ENCODE measurements around the gene OR6T1.

DNA sequence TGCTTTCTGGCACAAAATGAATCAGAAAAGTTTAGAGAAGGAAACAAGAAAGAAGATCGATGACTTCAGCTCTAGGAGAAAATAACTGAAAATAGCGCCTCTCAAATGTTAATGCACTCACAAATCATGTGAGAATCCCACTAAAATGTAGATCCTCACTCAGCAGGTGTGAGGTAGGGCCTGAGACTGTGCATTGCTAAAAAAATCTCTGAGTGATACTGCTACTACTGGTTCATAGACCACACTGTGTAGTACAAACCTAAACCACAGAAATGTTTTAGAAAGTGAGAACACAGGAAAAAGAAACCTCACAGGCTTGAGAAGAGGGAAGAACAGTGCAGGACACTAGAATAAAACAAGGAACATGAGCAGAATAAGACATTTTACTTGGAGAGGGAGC, 39.7 kb downstream of the OR6T1 start:
- TF ChIP-seq, protein P1, sequence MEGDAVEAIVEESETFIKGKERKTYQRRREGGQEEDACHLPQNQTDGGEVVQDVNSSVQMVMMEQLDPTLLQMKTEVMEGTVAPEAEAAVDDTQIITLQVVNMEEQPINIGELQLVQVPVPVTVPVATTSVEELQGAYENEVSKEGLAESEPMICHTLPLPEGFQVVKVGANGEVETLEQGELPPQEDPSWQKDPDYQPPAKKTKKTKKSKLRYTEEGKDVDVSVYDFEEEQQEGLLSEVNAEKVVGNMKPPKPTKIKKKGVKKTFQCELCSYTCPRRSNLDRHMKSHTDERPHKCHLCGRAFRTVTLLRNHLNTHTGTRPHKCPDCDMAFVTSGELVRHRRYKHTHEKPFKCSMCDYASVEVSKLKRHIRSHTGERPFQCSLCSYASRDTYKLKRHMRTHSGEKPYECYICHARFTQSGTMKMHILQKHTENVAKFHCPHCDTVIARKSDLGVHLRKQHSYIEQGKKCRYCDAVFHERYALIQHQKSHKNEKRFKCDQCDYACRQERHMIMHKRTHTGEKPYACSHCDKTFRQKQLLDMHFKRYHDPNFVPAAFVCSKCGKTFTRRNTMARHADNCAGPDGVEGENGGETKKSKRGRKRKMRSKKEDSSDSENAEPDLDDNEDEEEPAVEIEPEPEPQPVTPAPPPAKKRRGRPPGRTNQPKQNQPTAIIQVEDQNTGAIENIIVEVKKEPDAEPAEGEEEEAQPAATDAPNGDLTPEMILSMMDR (conservative IDR thresholded peaks at IDR 0.05): no peak
- no peak for TF ChIP-seq EZH2 (IDR thresholded peaks at IDR 0.05; ENCODE audit: low read depth)

All from PC-9 (cell line).